Transverse colon (tissue), 3 donors: ENCODE results near the gene ATP1A4.

ENCODE experiments used
- POLR2A ChIP-seq: fragments of 450-650 bp; IDR thresholded peaks from one replicate; pipeline ENCODE4 v1.6.1; 2016; ENCODE audit warnings: antibody characterized with exemption, mild to moderate bottlenecking, moderate library complexity
- TF ChIP-seq, protein P1 (sequence below), 5 experiments: fragments of 200-600 bp in 3 of 5; fragments of 450-650 bp in 2 of 5; sonication (generic) in 3 of 5; IDR thresholded peaks; 1 replicate in 2 of 5; 2 replicates in 3 of 5; pipeline ENCODE4 v1.5.1; 2016 to 2017; ENCODE audit warnings: antibody characterized with exemption in 5 of 5, inconsistent platforms in 3 of 5, mild to moderate bottlenecking in 2 of 5, moderate library complexity in 1 of 5

- TF ChIP-seq, protein P1, sequence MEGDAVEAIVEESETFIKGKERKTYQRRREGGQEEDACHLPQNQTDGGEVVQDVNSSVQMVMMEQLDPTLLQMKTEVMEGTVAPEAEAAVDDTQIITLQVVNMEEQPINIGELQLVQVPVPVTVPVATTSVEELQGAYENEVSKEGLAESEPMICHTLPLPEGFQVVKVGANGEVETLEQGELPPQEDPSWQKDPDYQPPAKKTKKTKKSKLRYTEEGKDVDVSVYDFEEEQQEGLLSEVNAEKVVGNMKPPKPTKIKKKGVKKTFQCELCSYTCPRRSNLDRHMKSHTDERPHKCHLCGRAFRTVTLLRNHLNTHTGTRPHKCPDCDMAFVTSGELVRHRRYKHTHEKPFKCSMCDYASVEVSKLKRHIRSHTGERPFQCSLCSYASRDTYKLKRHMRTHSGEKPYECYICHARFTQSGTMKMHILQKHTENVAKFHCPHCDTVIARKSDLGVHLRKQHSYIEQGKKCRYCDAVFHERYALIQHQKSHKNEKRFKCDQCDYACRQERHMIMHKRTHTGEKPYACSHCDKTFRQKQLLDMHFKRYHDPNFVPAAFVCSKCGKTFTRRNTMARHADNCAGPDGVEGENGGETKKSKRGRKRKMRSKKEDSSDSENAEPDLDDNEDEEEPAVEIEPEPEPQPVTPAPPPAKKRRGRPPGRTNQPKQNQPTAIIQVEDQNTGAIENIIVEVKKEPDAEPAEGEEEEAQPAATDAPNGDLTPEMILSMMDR (IDR thresholded peaks at IDR 0.05): no peak
- TF ChIP-seq POLR2A: no peak
Observed at GRCh38 chr1:160123726-160124125, 27.7 kb upstream of the ATP1A4 start.
